GDM1 (cell line): ENCODE measurements around the gene OR6T1.

ENCODE experiments used
- DNase-seq: peaks from one replicate; lab custom pipeline; 2025; lab: John Stamatoyannopoulos, UW

OR6T1 gene

GRCh38 chr11:123943738-123944137, at the start of gene OR6T1:
TSS of gene OR6T1 (minus strand) at chr11:123943838. CDS start at chr11:123943838, 0 bp downstream.
- DNase-seq: no peak

GRCh38 chr11:123979311-123979710, 35.7 kb upstream of the OR6T1 start:
- DNase-seq: no peak

- no peak for DNase-seq
Measured at GRCh38 chr11:123977731-123978347, 34.2 kb upstream of the OR6T1 start, which contains the start of gene OR10S1. TSS of gene OR10S1 (minus strand) at chr11:123977781. CDS start at chr11:123977664, 117 bp downstream.

- no peak for DNase-seq
Measured at GRCh38 chr11:123976770-123977560, 33.3 kb upstream of the OR6T1 start.

- no peak for DNase-seq
Measured at GRCh38 chr11:123973816-123974215, 30.2 kb upstream of the OR6T1 start.

GRCh38 chr11:123956752-123957151, 13.1 kb upstream of the OR6T1 start:
- no peak for DNase-seq

- no peak for DNase-seq
Measured at GRCh38 chr11:123945132-123945531, 1.5 kb upstream of the OR6T1 start.

GRCh38 chr11:123942413-123942812, 1.2 kb downstream of the OR6T1 start:
- DNase-seq: no peak

- DNase-seq: no peak
Measured at GRCh38 chr11:123939317-123939716, 4.3 kb downstream of the OR6T1 start, which contains the start of gene OR4D5. TSS of gene OR4D5 (plus strand) at chr11:123939617. CDS start at chr11:123939617, 0 bp downstream.

GRCh38 chr11:123924027-123924426, 19.6 kb downstream of the OR6T1 start:
- DNase-seq: no peak

GRCh38 chr11:123920943-123921342, 22.7 kb downstream of the OR6T1 start:
- no peak for DNase-seq

- DNase-seq: no peak
Measured at GRCh38 chr11:123905826-123906225, 37.8 kb downstream of the OR6T1 start.

GRCh38 chr11:123904932-123905331, 38.7 kb downstream of the OR6T1 start:
- no peak for DNase-seq

GRCh38 chr11:123903932-123904331, 39.7 kb downstream of the OR6T1 start:
- DNase-seq: no peak

GRCh38 chr11:123901867-123902266, 41.8 kb downstream of the OR6T1 start, which contains the start of gene OR8D4:
TSS of gene OR8D4 (plus strand) at chr11:123902167. CDS start at chr11:123906432, 4,265 bp downstream.
- no peak for DNase-seq

GRCh38 chr11:123899792-123900191, 43.8 kb downstream of the OR6T1 start:
- DNase-seq: no peak
